ENCODE measurements around the gene METTL26. TPM values are rescaled to one million over a fixed set of nuclear protein-coding genes. Genes with fewer than 3 reads are reported as not detected.

METTL26 gene
- total and polyA plus RNA-seq, 2 of the 8 experiments (the other 6 are each of a cell fraction or from before 2014, with no cell fraction given), result 100 to 186 TPM

DNA sequence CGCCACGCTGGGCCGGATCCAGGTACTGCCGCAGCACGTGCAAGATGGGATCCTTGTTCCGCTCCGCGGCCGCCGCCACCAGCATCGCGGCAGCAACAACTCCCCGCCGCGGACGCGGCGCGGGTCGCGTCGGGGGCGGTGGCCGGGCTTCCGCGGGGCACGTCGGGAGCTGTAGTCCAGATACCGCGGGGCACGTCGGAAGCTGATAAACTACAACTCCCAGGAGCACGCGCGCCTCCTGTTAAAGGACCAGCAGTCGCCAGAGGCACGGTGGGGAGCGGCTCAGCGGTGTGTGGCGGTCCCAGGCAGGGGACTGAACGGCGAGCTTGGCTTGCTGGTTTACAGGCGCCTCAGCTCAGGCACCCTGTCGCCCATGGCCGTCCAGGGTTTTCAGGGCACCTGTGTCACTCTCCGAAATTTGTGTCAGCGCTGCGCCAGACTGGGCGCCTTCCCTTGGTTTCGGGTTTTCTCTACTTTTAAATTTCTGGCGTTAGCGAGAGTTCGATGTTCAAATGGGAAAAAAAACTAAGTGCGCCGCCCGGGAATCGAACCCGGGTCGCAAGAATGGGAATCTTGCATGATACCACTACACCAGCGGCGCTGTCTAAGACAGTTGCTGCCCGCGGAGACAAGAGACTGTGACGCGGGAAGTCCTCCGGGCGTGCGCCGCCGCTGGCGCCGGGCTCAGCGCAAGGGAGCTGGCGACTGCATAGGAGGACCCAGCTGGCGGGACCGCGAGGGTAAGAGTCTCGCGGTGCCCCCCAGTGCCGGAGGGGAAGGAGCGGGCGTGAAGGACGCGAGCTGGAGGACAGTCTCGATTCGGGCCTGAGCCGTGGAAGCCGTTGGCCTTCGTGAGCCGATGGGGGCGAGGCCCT, at the start of gene METTL26 (continued):
- TF ChIP-seq CBX5 (IDR thresholded peaks at IDR 0.05; ENCODE audit: low read depth, low read length), result no peak
- TF ChIP-seq RAD21 (IDR thresholded peaks at IDR 0.05 in 1 of 2, conservative IDR thresholded peaks at IDR 0.05 in 1 of 2; ENCODE audit: low read depth in 2 of 2, low read length in 2 of 2), result 0 out of 4 replicates have a peak, but pooled peaks of 1 of the 2 experiments have one; percentile 0
- TF ChIP-seq TBP (IDR thresholded peaks at IDR 0.05; ENCODE audit: low read depth, low read length), result peak; percentile 100
- TF ChIP-seq NRF1 (IDR thresholded peaks at IDR 0.05; ENCODE audit: low read depth, low read length), result peak; percentile 33; the same call in 1 of the 2 replicates
- TF ChIP-seq CHD7 (IDR thresholded peaks at IDR 0.05; ENCODE audit: insufficient replicate concordance, low read length), result no peak
- no peak; the same call in 1 of the 2 replicates for TF ChIP-seq E2F6 (IDR thresholded peaks at IDR 0.05)
- TF ChIP-seq EP300 (IDR thresholded peaks at IDR 0.05; ENCODE audit: borderline replicate concordance in 1 of 2, low read depth in 2 of 2, low read length in 2 of 2), result no peak
- TF ChIP-seq TEAD4 (IDR thresholded peaks at IDR 0.05; ENCODE audit: low read depth, low read length), result peak; percentile 37; the same call in 1 of the 2 replicates

Measured in H1 (cell line).